Posterior vena cava (tissue), 2 donors: Measurements from ENCODE around the gene NHERF1. TPM values are rescaled to one million over a fixed set of nuclear protein-coding genes. Genes with fewer than 3 reads are reported as not detected.

Experiments
- DNase-seq: peaks from one replicate; pipeline ENCODE4 v3.0.0-alpha.2; 2020; ENCODE audit warnings: low spot score
- intact Hi-C, 2 donors: fragments of 100-400 bp; cut with DNase I; formaldehyde crosslinking; loops; one replicate each; pipeline versions ENCODE4 v1.14.1 to v1.14.2; 2022 to 2023
- total RNA-seq, 2 donors: library from RNA; stranded (reverse); fragmentation: NEBNext Ultra II Directional; extraction: Animal tissue kit (Norgen Biotek cat#: 25700); gene quantifications; one replicate each; pipeline ENCODE4 v1.2.1, GENCODE V29; 2021
- donor health status: DM: yes; HTN: yes; CAD: no.
- donor health status: DM: yes; HTN: yes; CAD: no.

The NHERF1 gene
- total RNA-seq, 2 donors from 2014 or later = 7.0 to 11.5 TPM

- no peak for DNase-seq
- intact Hi-C loops = loop anchor here in 1 of 2 donors (5.0 kb wide), 1 partner anchor 979 kb away; no protein-coding TSS in a partner anchor
Observed at GRCh38 chr17:74796211-74796610, 47.8 kb downstream of the NHERF1 start.

- DNase-seq = no peak
- intact Hi-C loops = loop anchor here in 1 of 2 donors (5.0 kb wide), 1 partner anchor 980 kb away; no protein-coding TSS in a partner anchor
Observed at GRCh38 chr17:74796866-74797265, 48.4 kb downstream of the NHERF1 start.

GRCh38 chr17:74797824-74798223 lies 49.4 kb downstream of the NHERF1 start:
- intact Hi-C loops = loop anchor here in 1 of 2 donors (5.0 kb wide), 1 partner anchor 981 kb away; no protein-coding TSS in a partner anchor
- DNase-seq = no peak

GRCh38 chr17:74798239-74798707 lies 49.8 kb downstream of the NHERF1 start:
- DNase-seq = no peak
- intact Hi-C loops = loop anchor here in 1 of 2 donors (5.0 kb wide), 1 partner anchor 981 kb away; no protein-coding TSS in a partner anchor

GRCh38 chr17:74799097-74799496 lies 50.7 kb downstream of the NHERF1 start:
- intact Hi-C loops = loop anchor here in 1 of 2 donors (5.0 kb wide), 1 partner anchor 982 kb away; no protein-coding TSS in a partner anchor
- DNase-seq = no peak

GRCh38 chr17:74800531-74800930 lies 52.1 kb downstream of the NHERF1 start:
- intact Hi-C loops = loop anchor here in 1 of 2 donors (5.0 kb wide), 1 partner anchor 62 kb away; no protein-coding TSS in a partner anchor
- DNase-seq = no peak

- DNase-seq = no peak
- intact Hi-C loops = loop anchor here in 1 of 2 donors (5.0 kb wide), 1 partner anchor 60 kb away; no protein-coding TSS in a partner anchor
Observed at GRCh38 chr17:74801896-74802295, 53.5 kb downstream of the NHERF1 start.

- no peak for DNase-seq
- intact Hi-C loops = loop anchor here in 1 of 2 donors (5.0 kb wide), 1 partner anchor 59 kb away; no protein-coding TSS in a partner anchor
Observed at GRCh38 chr17:74803388-74803930, 55.0 kb downstream of the NHERF1 start.

- intact Hi-C loops = loop anchor here in 1 of 2 donors (5.0 kb wide), 1 partner anchor 58 kb away; no protein-coding TSS in a partner anchor
- no peak for DNase-seq
Observed at GRCh38 chr17:74803971-74804370, 55.5 kb downstream of the NHERF1 start.

GRCh38 chr17:74804683-74805082 lies 56.3 kb downstream of the NHERF1 start:
- intact Hi-C loops = loop anchor here in 1 of 2 donors (5.0 kb wide), 1 partner anchor 58 kb away; no protein-coding TSS in a partner anchor
- DNase-seq = no peak

GRCh38 chr17:74805591-74805991 lies 57.2 kb downstream of the NHERF1 start:
- intact Hi-C loops = no loop called here
- DNase-seq = no peak

GRCh38 chr17:74806334-74806733 lies 57.9 kb downstream of the NHERF1 start:
- DNase-seq = no peak
- intact Hi-C loops = no loop called here

- intact Hi-C loops = no loop called here
Observed at GRCh38 chr17:74807441-74807840, 59.0 kb downstream of the NHERF1 start.

GRCh38 chr17:74807925-74808324 lies 59.5 kb downstream of the NHERF1 start:
- intact Hi-C loops = no loop called here

More at GRCh38 chr17:74807441-74807840, 59.0 kb downstream of the NHERF1 start:
- no peak for DNase-seq

GRCh38 chr17:74808714-74809430 lies 60.4 kb downstream of the NHERF1 start:
- intact Hi-C loops = no loop called here
- DNase-seq = no peak

More at GRCh38 chr17:74807925-74808324, 59.5 kb downstream of the NHERF1 start:
- no peak for DNase-seq

- no peak for DNase-seq
Observed at GRCh38 chr17:74810699-74811485, 62.5 kb downstream of the NHERF1 start.

GRCh38 chr17:74812109-74813009 lies 63.9 kb downstream of the NHERF1 start:
- intact Hi-C loops = loop anchor here in 1 of 2 donors (1.0 kb wide), 1 partner anchor 13 kb away; no protein-coding TSS in a partner anchor
- DNase-seq = no peak

More at GRCh38 chr17:74810699-74811485, 62.5 kb downstream of the NHERF1 start:
- intact Hi-C loops = no loop called here

GRCh38 chr17:74814453-74814852 lies 66.0 kb downstream of the NHERF1 start:
- intact Hi-C loops = no loop called here
- no peak for DNase-seq
